Eye (tissue), 1 donor: Measurements from ENCODE around the gene FAM200C.

Experiments used
- DNase-seq: peaks from one replicate; pipeline ENCODE4 v3.0.0-alpha.2; 2015

Gene FAM200C

DNA sequence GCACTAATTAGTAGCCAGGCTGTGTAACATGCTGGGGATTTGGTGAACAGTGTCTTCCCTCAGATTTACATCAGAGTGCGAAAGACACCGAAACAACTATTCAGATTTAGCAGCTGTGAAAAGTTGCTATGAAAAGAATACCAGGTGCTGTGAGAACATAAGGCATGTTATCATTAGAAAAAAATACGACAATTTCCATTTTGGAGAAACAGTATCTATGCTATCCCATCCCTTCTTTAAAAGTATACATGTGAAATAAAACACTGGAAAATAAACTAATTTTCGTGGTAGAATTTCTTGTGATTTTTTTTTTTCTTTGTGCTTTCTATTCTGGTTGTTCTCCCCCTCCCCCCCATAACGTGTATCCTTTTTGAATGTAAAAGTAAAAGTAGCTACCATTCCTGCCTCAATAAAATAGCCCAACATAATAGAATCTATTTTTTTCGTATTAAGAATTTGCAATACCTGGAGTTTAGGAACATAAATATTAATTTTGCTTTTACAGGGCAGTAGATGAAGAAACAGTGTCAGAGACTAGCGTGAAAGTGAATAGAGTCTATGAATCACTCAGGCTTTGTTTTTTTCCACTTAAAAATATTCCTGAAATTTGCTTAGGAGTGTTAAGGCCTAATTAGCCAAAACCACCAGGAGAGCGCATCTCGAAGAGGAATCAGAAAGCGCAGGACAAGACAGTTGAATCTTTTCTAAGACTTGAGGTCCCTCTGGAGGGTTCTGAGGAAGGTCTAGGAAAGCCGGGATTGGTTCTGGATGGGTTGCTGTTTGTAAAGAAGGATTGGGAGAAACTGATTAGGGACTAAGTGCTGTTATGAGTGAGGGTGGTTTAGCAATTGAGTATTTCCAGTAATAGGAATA is 19.8 kb upstream of the FAM200C start:
- no peak for DNase-seq

DNA sequence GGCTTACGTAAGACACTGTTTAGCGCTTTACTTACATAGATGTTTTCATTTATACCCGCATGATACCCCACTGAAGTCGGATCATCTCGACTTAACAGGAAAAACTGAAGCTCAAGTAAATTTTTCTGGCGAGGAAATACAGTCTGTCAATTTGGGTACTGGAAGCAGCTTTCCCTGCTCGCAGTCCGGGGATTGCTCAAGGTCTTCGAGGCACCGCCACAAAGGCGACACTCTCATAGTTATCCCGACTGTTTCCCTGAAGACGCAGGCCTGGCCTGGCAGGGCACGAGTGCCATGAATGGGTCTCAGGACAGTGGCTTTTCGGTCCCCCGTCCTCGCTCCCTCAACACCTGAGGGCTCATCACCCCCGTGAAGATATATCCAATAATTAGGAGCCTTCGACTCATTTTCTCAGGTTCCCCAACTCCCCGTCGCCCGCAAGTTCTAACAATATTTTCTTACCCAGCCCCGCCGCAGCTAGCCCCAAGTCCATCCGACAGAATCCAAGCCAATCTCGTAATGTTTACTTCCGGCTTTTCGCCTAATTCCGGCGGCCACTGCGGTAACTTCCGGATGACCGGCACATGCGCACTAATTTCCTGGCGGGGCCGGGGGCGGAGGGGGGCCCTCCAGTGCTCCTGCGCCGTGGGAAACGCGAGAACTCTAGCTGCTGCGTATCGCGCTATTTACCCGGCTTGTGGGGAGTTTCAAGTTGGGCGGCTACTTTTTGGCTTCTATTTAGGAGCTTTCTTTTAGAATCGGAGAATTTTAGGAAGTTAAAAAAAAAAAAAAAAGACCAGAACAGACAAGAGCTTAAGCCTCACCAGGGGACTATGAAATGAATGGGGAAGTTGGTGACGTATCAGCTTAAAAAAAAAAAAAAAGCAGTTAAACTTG is 19.0 kb upstream of the FAM200C start, which contains the start of gene SLU7:
Gene SLU7, minus strand, starts transcription at position 521 of the 897 bp plus-strand sequence. CDS start 3,787 bp downstream, outside the sequence.
- DNase-seq = peak; percentile 98

GRCh38 chr5:160398806-160399205 is 1.0 kb downstream of the FAM200C start:
- peak; percentile 36 for DNase-seq

DNA sequence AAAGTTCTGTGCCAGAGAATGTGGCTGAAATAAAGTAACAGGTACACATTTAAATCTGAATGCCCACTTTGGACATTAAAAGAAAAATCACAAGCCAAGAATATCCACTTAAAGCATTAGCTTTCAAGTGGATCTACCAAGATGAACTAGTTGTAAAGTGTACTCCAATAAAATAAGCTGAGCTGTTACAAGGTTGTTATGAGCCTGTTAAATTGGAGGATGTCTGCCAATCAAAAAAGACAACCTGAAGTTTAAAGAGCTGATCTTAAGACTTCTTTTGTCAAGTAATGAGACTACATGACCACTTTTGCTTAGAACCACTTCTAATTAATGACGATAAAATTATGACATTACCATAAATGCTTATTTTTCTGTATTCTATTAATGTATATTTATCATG is 2.4 kb downstream of the FAM200C start:
- DNase-seq = no peak

- DNase-seq = no peak
Measured at GRCh38 chr5:160395111-160395510, 4.7 kb downstream of the FAM200C start.

GRCh38 chr5:160390787-160391696 is 8.8 kb downstream of the FAM200C start:
- peak; percentile 56 for DNase-seq

DNA sequence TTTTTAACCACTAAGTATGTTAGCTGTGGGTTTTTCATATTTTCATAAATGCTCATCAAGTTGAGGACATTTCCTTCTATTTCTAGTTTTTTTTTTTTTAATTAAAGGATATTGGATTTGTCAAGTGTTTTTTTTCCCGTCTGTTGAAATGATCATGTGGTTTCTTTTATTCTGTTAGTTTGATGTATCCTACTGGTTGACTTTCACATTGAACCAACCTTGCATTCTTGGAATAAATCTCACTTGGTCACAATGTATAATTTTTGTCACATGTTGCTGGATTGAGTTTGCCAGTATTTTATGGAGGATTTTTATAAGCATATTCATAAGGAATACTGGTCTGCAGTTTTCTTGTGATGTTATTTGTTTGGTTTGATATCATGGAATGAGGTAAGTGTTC is 12.4 kb downstream of the FAM200C start:
- DNase-seq = no peak

DNA sequence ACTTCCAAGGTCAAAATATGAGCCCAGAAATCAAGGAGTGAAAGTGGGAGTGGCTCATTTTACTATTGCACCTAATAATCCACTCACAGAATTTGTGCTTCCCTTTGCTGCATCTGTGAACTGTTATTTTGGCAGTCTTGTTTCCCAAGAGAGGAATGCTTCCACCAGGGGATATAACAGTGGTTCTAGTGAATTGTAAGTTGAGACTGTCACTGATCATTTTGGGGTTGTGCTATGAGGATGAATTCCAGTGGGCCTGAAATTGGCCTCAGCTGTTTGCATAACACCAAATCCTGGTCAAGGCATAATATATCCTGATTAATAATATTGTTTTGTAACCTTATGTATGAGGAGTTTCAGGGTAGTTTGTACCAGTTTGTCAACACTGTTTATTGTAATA is 14.4 kb downstream of the FAM200C start:
- no peak for DNase-seq

GRCh38 chr5:160384681-160385080 is 15.2 kb downstream of the FAM200C start:
- DNase-seq = no peak

DNA sequence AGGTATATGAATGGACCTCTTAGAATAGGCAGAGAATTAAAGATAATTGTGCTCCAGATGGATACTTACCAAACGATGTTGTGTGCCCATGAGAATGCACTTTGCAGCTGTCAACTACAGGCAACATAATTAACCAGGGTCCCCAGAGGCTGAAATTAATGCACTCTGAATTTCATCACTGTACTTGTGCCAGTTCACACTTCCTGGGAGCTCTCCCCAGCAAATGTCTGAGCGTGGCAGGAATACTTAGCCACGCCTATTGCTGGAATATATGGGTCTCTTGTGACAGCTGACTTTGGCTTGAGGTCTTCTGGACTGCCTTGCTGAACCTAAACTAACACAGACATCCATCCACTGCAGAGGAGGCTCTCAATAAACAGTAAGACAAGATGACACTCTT is 17.5 kb downstream of the FAM200C start:
- DNase-seq = no peak

DNA sequence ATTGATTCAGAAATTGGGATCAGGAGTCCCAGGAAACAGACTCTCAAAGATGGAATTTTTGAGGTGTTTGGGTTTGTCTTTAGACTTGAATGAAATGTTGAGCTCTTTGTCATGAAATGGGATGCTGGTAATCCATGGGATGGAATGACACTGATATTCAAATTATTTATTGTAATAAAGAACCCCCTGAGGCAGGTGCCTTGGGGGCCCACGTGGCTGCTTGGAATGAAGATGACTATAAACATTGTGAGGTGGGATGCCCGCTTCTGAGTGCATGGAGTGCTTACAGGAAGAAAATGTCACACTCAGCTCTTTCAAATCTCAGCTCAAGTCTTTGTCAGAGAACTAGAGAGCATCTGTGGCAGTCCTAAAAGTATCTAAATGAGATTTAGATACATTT is 19.8 kb downstream of the FAM200C start:
- no peak for DNase-seq

GRCh38 chr5:160379511-160379910 is 20.3 kb downstream of the FAM200C start:
- DNase-seq = no peak

DNA sequence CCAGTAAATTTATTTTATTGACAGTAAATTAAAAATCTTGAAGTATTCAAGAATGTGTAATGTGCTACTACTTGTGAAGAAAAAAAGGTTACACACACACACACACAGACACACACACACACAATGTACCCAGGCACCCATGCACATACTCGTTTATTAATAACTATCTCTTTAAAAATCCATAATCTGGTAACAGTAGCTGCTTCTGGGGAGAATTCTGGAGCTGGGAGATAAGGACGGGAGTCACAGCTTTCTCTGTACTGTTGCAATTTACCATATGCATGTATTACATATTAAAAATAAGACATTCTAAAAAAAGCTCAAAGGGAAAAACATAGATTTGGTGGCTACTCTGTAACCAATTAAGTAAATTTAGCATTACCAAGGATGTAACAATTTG is 21.5 kb downstream of the FAM200C start:
- DNase-seq = no peak

- DNase-seq = no peak
Measured at GRCh38 chr5:160377651-160378050, 22.2 kb downstream of the FAM200C start.

DNA sequence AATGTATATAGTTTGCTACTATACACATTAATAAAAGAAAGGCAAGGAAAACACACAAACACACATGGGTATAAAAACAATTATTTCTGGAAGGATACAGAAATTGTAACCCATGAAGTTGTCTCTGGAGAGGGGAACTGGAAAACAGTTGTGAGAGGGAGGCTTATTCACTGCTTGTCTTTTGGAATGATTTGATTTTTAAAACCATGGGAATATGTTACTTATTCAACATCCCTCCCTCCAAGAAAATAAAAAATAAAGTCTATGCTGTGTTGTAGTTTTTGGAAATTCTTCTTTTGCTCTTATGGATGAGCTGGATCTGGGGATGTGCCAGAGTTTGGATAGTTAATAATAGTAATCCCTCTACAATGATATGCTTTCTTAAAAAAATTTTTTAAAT is 23.4 kb downstream of the FAM200C start:
- no peak for DNase-seq

GRCh38 chr5:160375701-160376100 is 24.2 kb downstream of the FAM200C start:
- no peak for DNase-seq

GRCh38 chr5:160375166-160375565 is 24.7 kb downstream of the FAM200C start:
- DNase-seq = no peak

GRCh38 chr5:160371294-160371693 is 28.6 kb downstream of the FAM200C start:
- DNase-seq = no peak

GRCh38 chr5:160370713-160371034 is 29.2 kb downstream of the FAM200C start:
- DNase-seq = no peak

DNA sequence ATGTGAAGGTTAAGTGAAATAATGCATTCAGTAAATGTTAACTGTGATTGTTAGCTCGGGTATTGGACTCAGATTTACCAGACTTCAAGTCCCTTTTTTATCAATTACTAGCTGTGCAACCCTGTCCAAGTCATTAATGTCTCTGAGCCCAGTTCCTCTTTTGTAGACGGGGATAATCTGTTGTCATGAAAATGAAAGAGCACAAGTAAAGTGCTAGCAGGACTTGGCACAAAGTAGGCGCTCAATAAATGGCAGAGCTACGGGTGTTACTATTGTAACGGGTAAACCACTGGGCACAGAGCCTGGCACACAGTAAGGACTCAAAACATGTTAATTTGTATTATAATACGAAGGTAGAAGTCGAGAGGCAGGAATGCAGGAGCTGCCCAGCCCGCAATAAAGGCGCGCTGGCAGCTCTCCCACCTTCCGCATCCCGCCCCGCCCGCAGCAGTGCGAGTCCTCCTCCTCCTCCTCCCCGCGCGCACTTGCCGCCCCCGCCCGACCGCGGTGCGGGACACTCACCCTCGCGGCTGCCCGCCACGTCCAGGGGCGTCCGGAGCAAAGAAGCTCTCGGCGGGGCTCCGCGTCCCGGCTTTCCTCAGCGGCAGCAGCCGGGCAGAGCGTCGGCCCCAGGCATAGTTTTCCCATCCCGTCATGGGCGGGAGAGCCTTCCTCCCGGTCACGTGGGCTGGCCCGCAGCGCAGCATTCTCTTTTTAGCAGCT is 29.7 kb downstream of the FAM200C start, which contains the start of gene C1QTNF2:
Gene C1QTNF2, minus strand, starts transcription at position 637 of the 723 bp plus-strand sequence. CDS start 15,615 bp downstream, outside the sequence.
- DNase-seq = peak; percentile 90

DNA sequence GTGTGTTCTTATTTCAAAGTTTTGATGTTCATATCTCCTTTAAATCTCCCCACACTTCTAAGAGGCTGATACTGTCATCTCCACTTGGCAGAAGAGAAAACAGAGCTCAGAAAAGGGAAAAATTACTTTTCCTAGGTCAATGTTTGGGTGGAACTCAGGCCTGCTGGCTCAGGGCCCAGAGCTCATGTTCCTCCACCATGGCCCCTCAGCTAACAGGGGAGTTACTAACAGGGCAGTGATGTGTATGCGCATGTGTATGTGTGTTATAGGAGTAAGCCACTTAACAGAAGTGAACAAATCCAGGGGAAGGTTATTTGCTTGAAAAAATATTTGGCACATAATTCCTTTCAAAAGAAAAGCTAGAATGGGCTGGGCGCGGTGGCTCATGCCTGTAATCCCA is 32.0 kb downstream of the FAM200C start:
- no peak for DNase-seq

DNA sequence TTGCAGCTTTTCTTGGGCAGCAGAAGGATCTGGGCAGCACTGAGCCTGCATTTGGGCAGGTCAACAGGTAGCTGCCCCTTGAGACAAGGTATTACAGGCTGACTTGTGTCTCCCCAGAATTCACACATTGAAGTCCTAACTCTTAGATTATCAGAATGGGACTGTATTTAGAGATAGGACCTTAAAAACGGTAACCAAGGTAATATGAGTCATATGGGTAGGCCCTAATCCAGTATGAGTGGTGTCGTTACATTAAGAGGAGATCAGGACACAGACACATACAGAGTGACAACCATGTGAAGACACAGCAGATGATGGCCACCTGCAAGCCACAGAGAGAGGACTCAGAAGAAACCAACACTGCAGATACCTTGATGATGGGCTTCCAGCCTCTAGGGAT is 32.6 kb downstream of the FAM200C start:
- no peak for DNase-seq
